Coronary artery (tissue), 2 donors: ENCODE measurements around the gene HTR6.
A peak's percentile ranks its signal among the peaks of the same experiment; 100 is the strongest.

Experiments used
- DNase-seq: peaks from one replicate; pipeline ENCODE4 v3.0.0-alpha.2; 2017; ENCODE audit warnings: low spot score
- H3K27ac ChIP-seq, 2 donors: fragments of 200-600 bp; sonication (generic); one replicate each; pipeline ENCODE4 v1.5.1; 2016 to 2019
- H3K4me3 ChIP-seq: fragments of 200-600 bp; sonication (generic); 2 replicates; pipeline ENCODE4 v1.5.1; 2016; ENCODE audit warnings: mild to moderate bottlenecking, moderate library complexity
- CTCF ChIP-seq: fragments of 200-600 bp; sonication (generic); IDR thresholded peaks from one replicate; pipeline ENCODE4 v1.5.1; 2019; ENCODE audit warnings: antibody characterized with exemption

HTR6 gene

GRCh38 chr1:19639999-19640362 is 24.7 kb upstream of the HTR6 start:
- H3K27ac ChIP-seq = no peak overlapping the region
- TF ChIP-seq CTCF = no peak
- DNase-seq = peak; percentile 21
- no peak overlapping the region for H3K4me3 ChIP-seq

GRCh38 chr1:19640363-19641316 is 24.0 kb upstream of the HTR6 start:
- TF ChIP-seq CTCF = no peak
- DNase-seq = peak; percentile 65
- Histone ChIP-seq H3K27ac (no peak overlapping the region), H3K4me3 (no peak overlapping the region)

GRCh38 chr1:19643121-19643520 is 21.6 kb upstream of the HTR6 start:
- DNase-seq = peak; percentile 75
- no peak for TF ChIP-seq CTCF
- peak overlapping the region; percentile 94 for H3K4me3 ChIP-seq
- H3K27ac ChIP-seq = peak overlapping the region; percentile 72 to 90

GRCh38 chr1:19643602-19644394 is 20.9 kb upstream of the HTR6 start, which contains the start of gene NBL1:
Gene NBL1 (plus strand): TSS chr1:19644311. CDS start chr1:19655031, 10,720 bp downstream.
- TF ChIP-seq CTCF = no peak
- Histone ChIP-seq H3K27ac (peak within 1 kb of the TSS; percentile 90), H3K4me3 (peak within 1 kb of the TSS; percentile 94)
- DNase-seq = peak; percentile 74

GRCh38 chr1:19644395-19644680 is 20.3 kb upstream of the HTR6 start:
- no peak for TF ChIP-seq CTCF
- no peak for DNase-seq
- H3K27ac ChIP-seq = peak overlapping the region; percentile 90
- peak overlapping the region; percentile 94 for H3K4me3 ChIP-seq

- DNase-seq = peak; percentile 78
- H3K27ac ChIP-seq = peak overlapping the region; percentile 90
Observed at GRCh38 chr1:19644681-19645410, 19.8 kb upstream of the HTR6 start.

More at GRCh38 chr1:19644681-19645410, 19.8 kb upstream of the HTR6 start:
- no peak for TF ChIP-seq CTCF
- peak overlapping the region; percentile 94 for H3K4me3 ChIP-seq
